ENCODE measurements around the gene ABCC2.
"Not testable (repeated sequence)": the region's sequence is repeated elsewhere in the genome, so short reads cannot be mapped to it uniquely, and the experiment has no call there.

Gene ABCC2

DNA sequence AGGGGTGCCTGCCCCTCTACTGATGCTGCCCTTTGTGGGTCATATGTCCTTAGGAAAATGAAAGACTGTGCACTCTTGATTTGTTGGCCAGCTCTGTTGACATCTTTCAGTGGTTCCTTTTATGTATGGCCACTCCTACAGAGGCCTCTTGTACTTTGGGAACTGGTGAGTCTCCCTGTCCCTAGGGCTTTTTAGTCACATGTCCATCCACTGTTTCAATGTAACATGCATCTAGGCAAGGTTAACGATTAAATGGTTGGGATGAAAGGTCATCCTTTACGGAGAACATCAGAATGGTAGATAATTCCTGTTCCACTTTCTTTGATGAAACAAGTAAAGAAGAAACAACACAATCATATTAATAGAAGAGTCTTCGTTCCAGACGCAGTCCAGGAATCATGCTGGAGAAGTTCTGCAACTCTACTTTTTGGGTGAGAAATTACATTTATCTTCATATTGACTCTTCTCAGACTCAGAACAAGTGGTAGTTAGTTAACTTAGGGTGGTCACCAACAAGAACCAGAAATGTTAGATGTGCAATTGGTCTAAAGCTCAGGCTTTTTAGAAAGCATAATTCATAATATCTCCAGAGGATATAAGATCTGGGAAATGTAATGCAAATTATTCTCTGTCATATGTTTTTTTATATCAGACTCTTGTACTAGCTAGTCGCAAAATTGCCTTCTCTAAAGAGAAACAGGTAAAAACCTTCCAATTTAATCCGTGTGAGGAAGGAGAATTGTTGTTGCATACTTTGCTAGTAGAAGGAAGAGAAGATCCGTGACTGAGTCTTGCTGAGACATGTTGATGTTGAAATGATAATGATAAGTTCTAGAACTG lies at the start of gene ABCC2:
Gene ABCC2 (plus strand): TSS at position 194 of the 840 bp plus-strand sequence. CDS start 205 bp downstream, at position 399.
- Histone ChIP-seq H3K4me1 (ENCODE audit: insufficient read depth, low read length) (no peaks in the 10 kb centered on the region), H2AFZ (ENCODE audit: low read depth, low read length) (no peak within 1 kb of the TSS), H4K20me1 (ENCODE audit: insufficient read depth, low read length) (no peaks in the 10 kb centered on the region), H3K36me3 (ENCODE audit: insufficient read depth, low read length) (no peaks in the 10 kb centered on the region), H3K79me2 (ENCODE audit: insufficient read depth, low read length) (no peaks in the 10 kb centered on the region), H3K27ac (ENCODE audit: low read length) (no peak within 1 kb of the TSS), H3K4me3 (ENCODE audit: low read depth in 1 of 2, low read length in 2 of 2) (no peak within 1 kb of the TSS), H3K9ac (ENCODE audit: low read depth, low read length) (no peak within 1 kb of the TSS), H3K4me2 (ENCODE audit: insufficient read depth, low read length) (no peak within 1 kb of the TSS), H3K27me3 (ENCODE audit: insufficient read depth, low read length, poor library complexity) (no peaks in the 10 kb centered on the region), H3K9me3 (ENCODE audit: insufficient read depth, low read length, severe bottlenecking) (no peaks in the 10 kb centered on the region)
- no peak for ATAC-seq (ENCODE audit: insufficient read depth, low read depth)
- no peak for TF ChIP-seq EZH2 (IDR thresholded peaks at IDR 0.05; ENCODE audit: borderline replicate concordance, low read depth, low read length, severe bottlenecking)
- TF ChIP-seq CTCF (IDR thresholded peaks at IDR 0.05; ENCODE audit: borderline replicate concordance, extremely low read depth, low read length, poor library complexity, severe bottlenecking), result no peak
- no peak for DNase-seq

GRCh38 chr10:99733366-99733765 lies 49.1 kb upstream of the ABCC2 start:
- TF ChIP-seq CTCF (IDR thresholded peaks at IDR 0.05; ENCODE audit: borderline replicate concordance, extremely low read depth, low read length, poor library complexity, severe bottlenecking) (no peak), EZH2 (IDR thresholded peaks at IDR 0.05; ENCODE audit: borderline replicate concordance, low read depth, low read length, severe bottlenecking) (no peak)
- DNase-seq (no peak), ATAC-seq (ENCODE audit: insufficient read depth, low read depth) (no peak)
- peak overlapping the region; percentile 71 for H3K4me2 ChIP-seq (ENCODE audit: insufficient read depth, low read length)
- H3K27ac ChIP-seq (ENCODE audit: low read length), result no peak overlapping the region
- H3K27me3 ChIP-seq (ENCODE audit: insufficient read depth, low read length, poor library complexity), result no peaks in the 10 kb centered on the region
- peaks cover 25% of the 10 kb centered on the region for H3K36me3 ChIP-seq (ENCODE audit: insufficient read depth, low read length)
- peak overlapping the region in 1 of 2 experiments; percentile 80; a peak in 2 of 4 replicates for H3K4me3 ChIP-seq (ENCODE audit: low read depth in 1 of 2, low read length in 2 of 2)
- H3K9ac ChIP-seq (ENCODE audit: low read depth, low read length), result peak overlapping the region; percentile 22; the same call in 1 of the 2 replicates
- H3K9me3 ChIP-seq (ENCODE audit: insufficient read depth, low read length, severe bottlenecking), result peaks cover under 1% of the 10 kb centered on the region
- peaks cover 32% of the 10 kb centered on the region for H3K4me1 ChIP-seq (ENCODE audit: insufficient read depth, low read length)
- H2AFZ ChIP-seq (ENCODE audit: low read depth, low read length), result no peak overlapping the region
- peaks cover 44% of the 10 kb centered on the region for H3K79me2 ChIP-seq (ENCODE audit: insufficient read depth, low read length)
- H4K20me1 ChIP-seq (ENCODE audit: insufficient read depth, low read length), result no peaks in the 10 kb centered on the region

- H3K27me3 ChIP-seq (ENCODE audit: insufficient read depth, low read length, poor library complexity); H3K9me3 ChIP-seq (ENCODE audit: insufficient read depth, low read length, severe bottlenecking); DNase-seq; H3K9ac ChIP-seq (ENCODE audit: low read depth, low read length); H4K20me1 ChIP-seq (ENCODE audit: insufficient read depth, low read length); ATAC-seq (ENCODE audit: insufficient read depth, low read depth); H3K4me3 ChIP-seq (ENCODE audit: low read depth in 1 of 2, low read length in 2 of 2); H2AFZ ChIP-seq (ENCODE audit: low read depth, low read length); H3K27ac ChIP-seq (ENCODE audit: low read length): not testable (repeated sequence)
- H3K79me2 ChIP-seq (ENCODE audit: insufficient read depth, low read length), result peaks cover 44% of the 10 kb centered on the region
- H3K4me1 ChIP-seq (ENCODE audit: insufficient read depth, low read length), result peaks cover 32% of the 10 kb centered on the region
- H3K36me3 ChIP-seq (ENCODE audit: insufficient read depth, low read length), result peaks cover 33% of the 10 kb centered on the region
- peak overlapping the region; percentile 71; the same call in 1 of the 2 replicates for H3K4me2 ChIP-seq (ENCODE audit: insufficient read depth, low read length)
Observed at GRCh38 chr10:99734111-99734510, 48.3 kb upstream of the ABCC2 start.

DNA sequence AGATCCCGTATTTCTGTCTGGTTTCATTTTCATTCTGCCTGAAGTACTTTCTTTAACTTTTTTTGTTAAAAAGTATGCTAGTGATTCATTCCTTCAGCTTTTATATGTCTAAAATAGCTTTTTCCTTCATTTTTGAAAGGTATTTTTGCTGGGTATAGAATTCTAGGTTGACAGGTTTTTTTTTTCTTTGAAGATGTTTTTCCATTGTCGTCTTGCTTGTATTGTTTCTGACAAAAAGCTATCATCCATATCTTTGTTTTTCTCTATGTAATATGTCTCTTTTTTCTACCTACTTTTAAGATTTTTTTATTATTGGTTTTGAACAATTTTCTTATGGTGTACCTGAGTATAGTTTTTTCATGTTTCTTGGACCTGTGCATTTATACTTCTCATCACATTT lies 42.2 kb upstream of the ABCC2 start:
- Histone ChIP-seq H3K9ac (ENCODE audit: low read depth, low read length) (no peak overlapping the region), H3K27ac (ENCODE audit: low read length) (no peak overlapping the region), H4K20me1 (ENCODE audit: insufficient read depth, low read length) (no peaks in the 10 kb centered on the region), H2AFZ (ENCODE audit: low read depth, low read length) (no peak overlapping the region), H3K36me3 (ENCODE audit: insufficient read depth, low read length) (peaks cover 88% of the 10 kb centered on the region), H3K79me2 (ENCODE audit: insufficient read depth, low read length) (peaks cover 14% of the 10 kb centered on the region; the same call in 1 of the 2 replicates), H3K4me3 (ENCODE audit: low read depth in 1 of 2, low read length in 2 of 2) (no peak overlapping the region), H3K4me2 (ENCODE audit: insufficient read depth, low read length) (no peak overlapping the region), H3K4me1 (ENCODE audit: insufficient read depth, low read length) (0 out of 2 replicates have a peak, but pooled peaks cover under 1% of the 10 kb centered on the region), H3K27me3 (ENCODE audit: insufficient read depth, low read length, poor library complexity) (no peaks in the 10 kb centered on the region), H3K9me3 (ENCODE audit: insufficient read depth, low read length, severe bottlenecking) (peaks cover 23% of the 10 kb centered on the region)
- ATAC-seq (ENCODE audit: insufficient read depth, low read depth), result no peak
- no peak for DNase-seq
- no peak for TF ChIP-seq EZH2 (IDR thresholded peaks at IDR 0.05; ENCODE audit: borderline replicate concordance, low read depth, low read length, severe bottlenecking)
- TF ChIP-seq CTCF (IDR thresholded peaks at IDR 0.05; ENCODE audit: borderline replicate concordance, extremely low read depth, low read length, poor library complexity, severe bottlenecking), result no peak
